ENCODE data around the gene MTIF2. TPM values are rescaled to one million over a fixed set of nuclear protein-coding genes. Genes with fewer than 3 reads are reported as not detected.

Gene MTIF2, protein sequence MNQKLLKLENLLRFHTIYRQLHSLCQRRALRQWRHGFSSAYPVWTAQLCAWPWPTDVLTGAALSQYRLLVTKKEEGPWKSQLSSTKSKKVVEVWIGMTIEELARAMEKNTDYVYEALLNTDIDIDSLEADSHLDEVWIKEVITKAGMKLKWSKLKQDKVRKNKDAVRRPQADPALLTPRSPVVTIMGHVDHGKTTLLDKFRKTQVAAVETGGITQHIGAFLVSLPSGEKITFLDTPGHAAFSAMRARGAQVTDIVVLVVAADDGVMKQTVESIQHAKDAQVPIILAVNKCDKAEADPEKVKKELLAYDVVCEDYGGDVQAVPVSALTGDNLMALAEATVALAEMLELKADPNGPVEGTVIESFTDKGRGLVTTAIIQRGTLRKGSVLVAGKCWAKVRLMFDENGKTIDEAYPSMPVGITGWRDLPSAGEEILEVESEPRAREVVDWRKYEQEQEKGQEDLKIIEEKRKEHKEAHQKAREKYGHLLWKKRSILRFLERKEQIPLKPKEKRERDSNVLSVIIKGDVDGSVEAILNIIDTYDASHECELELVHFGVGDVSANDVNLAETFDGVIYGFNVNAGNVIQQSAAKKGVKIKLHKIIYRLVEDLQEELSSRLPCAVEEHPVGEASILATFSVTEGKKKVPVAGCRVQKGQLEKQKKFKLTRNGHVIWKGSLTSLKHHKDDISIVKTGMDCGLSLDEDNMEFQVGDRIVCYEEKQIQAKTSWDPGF
- 40.6 and 52.8 TPM in 2 replicates for total RNA-seq

DNA sequence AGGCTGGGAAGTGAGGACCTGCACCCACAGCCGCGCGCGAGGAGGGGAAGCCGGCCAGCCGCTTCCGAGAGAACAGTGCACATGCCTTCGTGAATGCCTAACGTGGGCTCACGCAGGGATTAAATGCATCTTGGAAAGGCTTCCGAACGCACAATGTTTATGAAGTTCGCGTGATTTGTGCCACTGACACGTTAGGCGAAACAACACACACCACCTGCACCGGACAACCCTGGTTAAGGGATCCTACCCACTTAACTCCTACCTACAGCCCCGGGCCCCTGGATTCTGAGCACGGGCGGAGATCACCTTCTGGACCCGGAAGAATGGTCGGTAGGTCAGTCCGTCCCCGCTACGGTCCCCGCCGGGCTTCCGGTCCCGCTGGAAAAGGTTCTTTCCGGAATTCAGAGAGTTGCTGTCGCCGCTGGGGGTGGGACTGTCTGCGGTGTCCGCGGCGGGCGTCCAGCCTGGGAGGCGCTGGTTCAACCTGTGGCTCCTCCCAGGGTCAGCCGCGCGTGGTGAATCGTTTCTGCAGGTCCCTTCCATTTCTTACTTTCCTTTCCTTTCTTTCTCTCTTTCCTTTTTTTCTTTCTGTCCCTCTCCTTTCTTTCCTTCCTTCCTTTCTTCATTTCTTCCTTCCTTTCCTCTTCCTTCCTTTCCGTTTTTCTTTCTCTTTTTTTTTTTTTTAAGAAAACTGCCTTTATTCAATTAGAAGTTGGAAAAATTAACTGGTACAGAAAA lies at the start of gene MTIF2:
MTIF2 (minus strand) TSS at position 325 of the 738 bp plus-strand sequence. CDS start 5,373 bp downstream, outside the sequence.

GRCh38 chr2:55232084-55232862 lies 36.8 kb downstream of the MTIF2 start, which contains the start of the genes CLHC1 and RPS27A:
TSS of gene CLHC1 (minus strand) at chr2:55232293. CDS start at chr2:55222411, 9,882 bp downstream.
TSS of gene RPS27A (plus strand) at chr2:55232688. CDS start at chr2:55232825, 137 bp downstream.

Other genes with a start within 250 kb of the MTIF2 start
- 139 and 149 TPM in 2 replicates for gene RTN4, start 218.8 kb downstream of the MTIF2 start, total RNA-seq
- gene CLHC1, start 36.9 kb downstream of the MTIF2 start, total RNA-seq = 7.7 and 12.8 TPM in 2 replicates
- 902 and 969 TPM in 2 replicates for gene RPS27A, start 36.5 kb downstream of the MTIF2 start, total RNA-seq
- gene CCDC88A, start 150.6 kb upstream of the MTIF2 start, total RNA-seq = 24.1 and 32.9 TPM in 2 replicates